Measurements from ENCODE around the gene BLOC1S3. TPM values are rescaled to one million over a fixed set of nuclear protein-coding genes. Genes with fewer than 3 reads are reported as not detected.
A peak's percentile ranks its signal among the peaks of the same experiment; 100 is the strongest.

Gene BLOC1S3
- total and polyA plus RNA-seq, 2 of the 13 experiments (the other 11 are each of a cell fraction or from before 2014, with no cell fraction given): 4.3 to 4.8 TPM

- TF ChIP-seq ZSCAN21 (CRISPR knock-in tag; IDR thresholded peaks at IDR 0.05; ENCODE audit: borderline replicate concordance) (no peak), ZNF589 (CRISPR knock-in tag; conservative IDR thresholded peaks at IDR 0.05) (no peak), NFIB (CRISPR knock-in tag; IDR thresholded peaks at IDR 0.05; ENCODE audit: borderline replicate concordance) (no peak), MEIS2 (CRISPR knock-in tag; IDR thresholded peaks at IDR 0.05) (no peak), NFAT5 (CRISPR knock-in tag; IDR thresholded peaks at IDR 0.05) (no peak), DMTF1 (CRISPR knock-in tag; IDR thresholded peaks at IDR 0.05) (no peak), ZBTB34 (CRISPR knock-in tag; IDR thresholded peaks at IDR 0.05) (no peak), ZNF383 (CRISPR knock-in tag; IDR thresholded peaks at IDR 0.05; ENCODE audit: borderline replicate concordance) (no peak; the same call in 1 of the 2 replicates), MTA1 (CRISPR knock-in tag; IDR thresholded peaks at IDR 0.05; ENCODE audit: borderline replicate concordance) (no peak), IKZF4 (CRISPR knock-in tag; IDR thresholded peaks at IDR 0.05; ENCODE audit: borderline replicate concordance, low read depth, not compliant biosample characterization) (peak; percentile 56), ZBTB49 (CRISPR knock-in tag; IDR thresholded peaks at IDR 0.05; ENCODE audit: borderline replicate concordance) (no peak), THRA (CRISPR knock-in tag; IDR thresholded peaks at IDR 0.05; ENCODE audit: borderline replicate concordance) (no peak), ZNF839 (CRISPR knock-in tag; IDR thresholded peaks at IDR 0.05; ENCODE audit: borderline replicate concordance) (no peak), SP2 (CRISPR knock-in tag; IDR thresholded peaks at IDR 0.05) (no peak)
Observed at GRCh38 chr19:45179072-45179891, 698 bp downstream of the BLOC1S3 start (continued).

Data from HepG2 (cell line).